WTC11 (cell line): ENCODE measurements around the gene RAB3IL1. TPM values are rescaled to one million over a fixed set of nuclear protein-coding genes. Genes with fewer than 3 reads are reported as not detected.

Source experiments
- ATAC-seq: fragments of 200-7000 bp; cut with Tn5 transposase; 2 replicates; pipeline ENCODE4 v1.10.0; 2021; ENCODE audit warnings: mild to moderate bottlenecking, moderate library complexity
- CTCF ChIA-PET: fragments of 300-600 bp; sonication (Branson Sonifier 250); formaldehyde crosslinking; loops from one replicate; lab custom pipeline; 2021; ENCODE audit warnings: antibody characterized with exemption; lab: Charles Lee
- POLR2A ChIA-PET: fragments of 350-600 bp; sonication (Branson Sonifier 250); formaldehyde crosslinking; loops from one replicate; lab custom pipeline; 2021; ENCODE audit warnings: antibody characterized with exemption; lab: Charles Lee
- DNase-seq: peaks from one replicate; pipeline ENCODE4 v3.0.0; 2021; ENCODE audit warnings: low spot score
- H3K27ac Mint-ChIP-seq: 2 replicates; pipeline ENCODE4 v1.8.0; 2021; ENCODE audit warnings: mixed read lengths
- H3K27me3 Mint-ChIP-seq: 2 replicates; pipeline ENCODE4 v1.8.0; 2021; ENCODE audit warnings: low read depth, mild to moderate bottlenecking, moderate library complexity, mixed read lengths
- H3K36me3 Mint-ChIP-seq: 2 replicates; pipeline ENCODE4 v1.8.0; 2021; ENCODE audit warnings: mixed read lengths
- H3K4me1 Mint-ChIP-seq: 2 replicates; pipeline ENCODE4 v1.8.0; 2022; ENCODE audit warnings: mixed read lengths
- H3K4me3 Mint-ChIP-seq: 2 replicates; pipeline ENCODE4 v1.8.0; 2021; ENCODE audit warnings: mild to moderate bottlenecking, moderate library complexity, mixed read lengths
- H3K9me3 Mint-ChIP-seq: 2 replicates; pipeline ENCODE4 v1.8.0; 2021; ENCODE audit warnings: mixed read lengths
- E2F1 ChIP-seq: sonication (generic); formaldehyde crosslinking; IDR thresholded peaks from 2 replicates; pipeline ENCODE4 v1.8.0; 2022; ENCODE audit warnings: mild to moderate bottlenecking, missing genetic modification reagents
- ESRRA ChIP-seq: sonication (generic); formaldehyde crosslinking; IDR thresholded peaks from 2 replicates; pipeline ENCODE4 v1.8.1; 2022; ENCODE audit warnings: mild to moderate bottlenecking, missing genetic modification reagents, borderline replicate concordance
- FOXK1 ChIP-seq: sonication (generic); formaldehyde crosslinking; IDR thresholded peaks from 2 replicates; pipeline ENCODE4 v1.8.0; 2022; ENCODE audit warnings: mild to moderate bottlenecking, moderate library complexity, missing genetic modification reagents
- GTF2I ChIP-seq: fragments of 250-450 bp; sonication (Bioruptor Pico); conservative IDR thresholded peaks from 2 replicates; pipeline ENCODE4 v1.4.0; 2021; ENCODE audit warnings: mild to moderate bottlenecking
- JUN ChIP-seq: sonication (generic); formaldehyde crosslinking; IDR thresholded peaks from 2 replicates; pipeline ENCODE4 v1.8.0; 2023; ENCODE audit warnings: mild to moderate bottlenecking, missing genetic modification reagents
- MYBL2 ChIP-seq: sonication (generic); formaldehyde crosslinking; IDR thresholded peaks from 2 replicates; pipeline ENCODE4 v1.8.1; 2023; ENCODE audit warnings: mild to moderate bottlenecking, moderate library complexity, missing genetic modification reagents
- NFE2L1 ChIP-seq: sonication (generic); formaldehyde crosslinking; IDR thresholded peaks from 2 replicates; pipeline ENCODE4 v1.8.1; 2023; ENCODE audit warnings: missing genetic modification reagents
- NFYB ChIP-seq: sonication (generic); formaldehyde crosslinking; conservative IDR thresholded peaks from 2 replicates; pipeline ENCODE4 v1.8.0; 2022; ENCODE audit warnings: low read depth, missing genetic modification reagents
- NR3C1 ChIP-seq: sonication (generic); formaldehyde crosslinking; conservative IDR thresholded peaks from 2 replicates; pipeline ENCODE4 v1.8.1; 2023; ENCODE audit warnings: low read depth, mild to moderate bottlenecking, missing genetic modification reagents
- SMAD3 ChIP-seq: sonication (generic); formaldehyde crosslinking; IDR thresholded peaks from 2 replicates; pipeline ENCODE4 v1.8.0; 2022; ENCODE audit warnings: missing genetic modification reagents, mild to moderate bottlenecking, borderline replicate concordance
- TEAD4 ChIP-seq: sonication (generic); formaldehyde crosslinking; IDR thresholded peaks from 2 replicates; pipeline ENCODE4 v1.8.0; 2022; ENCODE audit warnings: mild to moderate bottlenecking, missing genetic modification reagents
- TP53 ChIP-seq: sonication (generic); formaldehyde crosslinking; IDR thresholded peaks from 2 replicates; pipeline ENCODE4 v1.8.1; 2023; ENCODE audit warnings: mild to moderate bottlenecking, missing genetic modification reagents
- USF2 ChIP-seq: sonication (generic); formaldehyde crosslinking; IDR thresholded peaks from 2 replicates; pipeline ENCODE4 v1.8.1; 2023; ENCODE audit warnings: mild to moderate bottlenecking, missing genetic modification reagents, moderate library complexity
- ZNF232 ChIP-seq: sonication (generic); formaldehyde crosslinking; IDR thresholded peaks from 2 replicates; pipeline ENCODE4 v1.8.0; 2022; ENCODE audit warnings: mild to moderate bottlenecking, missing genetic modification reagents
- ZNF263 ChIP-seq: sonication (generic); formaldehyde crosslinking; IDR thresholded peaks from 2 replicates; pipeline ENCODE4 v1.8.1; 2022; ENCODE audit warnings: low read depth, mild to moderate bottlenecking, moderate library complexity, missing genetic modification reagents
- ZNF281 ChIP-seq: sonication (generic); formaldehyde crosslinking; IDR thresholded peaks from 2 replicates; pipeline ENCODE4 v1.8.0; 2023; ENCODE audit warnings: mild to moderate bottlenecking, missing genetic modification reagents
- total RNA-seq: library from RNA; stranded (reverse); gene quantifications from 3 replicates; pipeline ENCODE4 v1.2.3, GENCODE V29; 2021
- TF ChIP-seq, protein P1 (sequence below): sonication (generic); formaldehyde crosslinking; IDR thresholded peaks from 2 replicates; pipeline ENCODE4 v1.8.1; 2023; ENCODE audit warnings: mild to moderate bottlenecking, missing genetic modification reagents, moderate library complexity
- TF ChIP-seq, protein P2 (sequence below): sonication (generic); formaldehyde crosslinking; IDR thresholded peaks from 2 replicates; pipeline ENCODE4 v1.8.0; 2022; ENCODE audit warnings: missing genetic modification reagents
- TF ChIP-seq, protein P3 (sequence below): sonication (generic); formaldehyde crosslinking; IDR thresholded peaks from 2 replicates; pipeline ENCODE4 v1.8.1; 2023; ENCODE audit warnings: mild to moderate bottlenecking, moderate library complexity, missing genetic modification reagents
- TF ChIP-seq, protein P4 (sequence below): fragments of 250-450 bp; sonication (Bioruptor Pico); IDR thresholded peaks from 2 replicates; pipeline ENCODE4 v2.1.2; 2022; ENCODE audit warnings: mild to moderate bottlenecking, moderate library complexity

Gene RAB3IL1
- total RNA-seq, 1 experiment from 2014 or later: 7.2 TPM

DNA sequence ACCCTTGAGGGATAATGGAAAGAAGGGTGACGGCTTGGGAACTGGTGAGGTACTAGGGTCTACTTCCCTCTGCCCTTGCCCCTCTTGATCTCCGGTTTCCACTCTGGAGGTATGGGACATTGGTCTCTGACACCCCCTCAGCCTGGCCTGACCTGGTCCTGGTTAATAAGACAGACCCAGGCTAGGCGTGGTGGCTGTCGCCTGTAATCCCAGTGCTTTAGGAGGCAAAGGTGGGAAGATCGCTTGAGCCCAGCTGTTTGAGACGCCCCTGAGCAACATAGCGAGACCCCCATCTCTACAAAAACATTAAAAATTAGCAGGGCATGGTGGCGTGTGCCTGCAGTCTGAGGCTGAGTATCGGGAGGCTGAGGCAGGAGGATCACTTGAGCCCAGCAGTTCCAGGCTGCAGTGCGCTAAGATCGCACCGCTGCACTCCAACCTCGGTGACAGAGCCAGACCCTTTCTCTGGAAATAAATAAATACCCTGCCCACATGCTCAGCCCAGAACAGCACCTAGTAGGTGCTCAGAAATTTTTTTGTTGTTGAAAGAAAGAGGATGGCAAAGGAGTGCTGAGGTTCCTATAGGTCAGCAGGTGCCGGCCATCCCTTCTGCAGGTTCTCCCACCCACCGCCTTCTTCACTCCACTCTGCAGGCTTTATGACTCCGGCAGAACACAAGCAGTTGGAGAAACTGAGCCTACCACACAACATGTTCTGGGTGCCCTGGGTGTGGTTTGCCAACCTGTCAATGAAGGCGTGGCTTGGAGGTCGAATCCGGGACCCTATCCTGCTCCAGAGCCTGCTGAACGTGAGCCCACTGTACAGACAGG is 39.0 kb upstream of the RAB3IL1 start (continued):
- TF ChIP-seq TP53 (CRISPR knock-in tag): no peak
- no peak for TF ChIP-seq JUN (CRISPR knock-in tag)
- TF ChIP-seq ZNF263 (CRISPR knock-in tag): no peak
- TF ChIP-seq, protein P1, sequence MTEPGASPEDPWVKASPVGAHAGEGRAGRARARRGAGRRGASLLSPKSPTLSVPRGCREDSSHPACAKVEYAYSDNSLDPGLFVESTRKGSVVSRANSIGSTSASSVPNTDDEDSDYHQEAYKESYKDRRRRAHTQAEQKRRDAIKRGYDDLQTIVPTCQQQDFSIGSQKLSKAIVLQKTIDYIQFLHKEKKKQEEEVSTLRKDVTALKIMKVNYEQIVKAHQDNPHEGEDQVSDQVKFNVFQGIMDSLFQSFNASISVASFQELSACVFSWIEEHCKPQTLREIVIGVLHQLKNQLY: no peak
- TF ChIP-seq TEAD4: no peak
- no peak for TF ChIP-seq NFE2L1 (CRISPR knock-in tag)
- no peak for TF ChIP-seq NFYB (CRISPR knock-in tag)

DNA sequence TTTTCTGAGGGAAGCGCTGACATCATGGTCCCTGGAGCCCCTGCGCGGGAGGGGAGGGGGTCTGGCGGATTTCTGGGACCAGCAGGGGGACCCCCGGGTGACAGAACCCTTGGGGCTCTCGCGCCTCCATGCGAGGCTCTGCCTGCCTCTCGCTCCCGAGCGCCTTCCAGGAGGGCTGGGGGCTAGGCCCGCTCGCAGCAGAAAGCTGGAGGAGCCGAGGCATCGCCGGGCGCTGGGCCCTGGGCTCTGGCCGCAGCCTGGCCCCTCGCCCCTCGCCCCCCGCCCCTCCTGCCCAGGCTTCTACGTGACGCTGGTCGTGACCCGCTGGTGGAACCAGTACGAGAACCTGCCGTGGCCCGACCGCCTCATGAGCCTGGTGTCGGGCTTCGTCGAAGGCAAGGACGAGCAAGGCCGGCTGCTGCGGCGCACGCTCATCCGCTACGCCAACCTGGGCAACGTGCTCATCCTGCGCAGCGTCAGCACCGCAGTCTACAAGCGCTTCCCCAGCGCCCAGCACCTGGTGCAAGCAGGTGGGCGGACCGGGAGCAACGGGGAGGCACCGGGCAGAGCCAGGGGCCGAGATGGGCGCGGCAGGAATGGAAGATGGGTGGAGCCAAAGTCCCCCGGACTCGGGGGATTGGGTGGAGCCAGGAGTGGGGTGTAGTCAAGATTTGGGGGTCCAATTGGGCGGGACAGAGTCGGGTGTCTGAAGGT is 38.2 kb upstream of the RAB3IL1 start:
- DNase-seq (peak; percentile 90), ATAC-seq (peak; percentile 85)
- peak overlapping the region; percentile 68 for H3K4me3 Mint-ChIP-seq
- no peaks in the 10 kb centered on the region for H3K36me3 Mint-ChIP-seq
- peaks cover 5% of the 10 kb centered on the region; the same call in 1 of the 2 replicates for H3K4me1 Mint-ChIP-seq
- ChIA-PET POLR2A (interaction anchor here (0.5 to 1.5 kb wide), 7 partner anchors 8 to 126 kb away, joined by 3 to 10 read pairs (median 3); partner anchors contain the start of gene FTH1), CTCF (interaction anchor here (0.5 to 1.9 kb wide), 21 partner anchors 10 to 175 kb away, joined by 3 to 24 read pairs (median 4); partner anchors contain the start of gene FTH1)
- H3K27me3 Mint-ChIP-seq: peaks cover 26% of the 10 kb centered on the region
- 0 out of 2 replicates have a peak overlapping the region, but pooled peaks have one; percentile 27 for H3K27ac Mint-ChIP-seq
- H3K9me3 Mint-ChIP-seq: no peaks in the 10 kb centered on the region
- TF ChIP-seq, protein P2, sequence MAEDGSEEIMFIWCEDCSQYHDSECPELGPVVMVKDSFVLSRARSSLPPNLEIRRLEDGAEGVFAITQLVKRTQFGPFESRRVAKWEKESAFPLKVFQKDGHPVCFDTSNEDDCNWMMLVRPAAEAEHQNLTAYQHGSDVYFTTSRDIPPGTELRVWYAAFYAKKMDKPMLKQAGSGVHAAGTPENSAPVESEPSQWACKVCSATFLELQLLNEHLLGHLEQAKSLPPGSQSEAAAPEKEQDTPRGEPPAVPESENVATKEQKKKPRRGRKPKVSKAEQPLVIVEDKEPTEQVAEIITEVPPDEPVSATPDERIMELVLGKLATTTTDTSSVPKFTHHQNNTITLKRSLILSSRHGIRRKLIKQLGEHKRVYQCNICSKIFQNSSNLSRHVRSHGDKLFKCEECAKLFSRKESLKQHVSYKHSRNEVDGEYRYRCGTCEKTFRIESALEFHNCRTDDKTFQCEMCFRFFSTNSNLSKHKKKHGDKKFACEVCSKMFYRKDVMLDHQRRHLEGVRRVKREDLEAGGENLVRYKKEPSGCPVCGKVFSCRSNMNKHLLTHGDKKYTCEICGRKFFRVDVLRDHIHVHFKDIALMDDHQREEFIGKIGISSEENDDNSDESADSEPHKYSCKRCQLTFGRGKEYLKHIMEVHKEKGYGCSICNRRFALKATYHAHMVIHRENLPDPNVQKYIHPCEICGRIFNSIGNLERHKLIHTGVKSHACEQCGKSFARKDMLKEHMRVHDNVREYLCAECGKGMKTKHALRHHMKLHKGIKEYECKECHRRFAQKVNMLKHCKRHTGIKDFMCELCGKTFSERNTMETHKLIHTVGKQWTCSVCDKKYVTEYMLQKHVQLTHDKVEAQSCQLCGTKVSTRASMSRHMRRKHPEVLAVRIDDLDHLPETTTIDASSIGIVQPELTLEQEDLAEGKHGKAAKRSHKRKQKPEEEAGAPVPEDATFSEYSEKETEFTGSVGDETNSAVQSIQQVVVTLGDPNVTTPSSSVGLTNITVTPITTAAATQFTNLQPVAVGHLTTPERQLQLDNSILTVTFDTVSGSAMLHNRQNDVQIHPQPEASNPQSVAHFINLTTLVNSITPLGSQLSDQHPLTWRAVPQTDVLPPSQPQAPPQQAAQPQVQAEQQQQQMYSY (CRISPR knock-in tag): peak; percentile 63
- TF ChIP-seq, protein P3, sequence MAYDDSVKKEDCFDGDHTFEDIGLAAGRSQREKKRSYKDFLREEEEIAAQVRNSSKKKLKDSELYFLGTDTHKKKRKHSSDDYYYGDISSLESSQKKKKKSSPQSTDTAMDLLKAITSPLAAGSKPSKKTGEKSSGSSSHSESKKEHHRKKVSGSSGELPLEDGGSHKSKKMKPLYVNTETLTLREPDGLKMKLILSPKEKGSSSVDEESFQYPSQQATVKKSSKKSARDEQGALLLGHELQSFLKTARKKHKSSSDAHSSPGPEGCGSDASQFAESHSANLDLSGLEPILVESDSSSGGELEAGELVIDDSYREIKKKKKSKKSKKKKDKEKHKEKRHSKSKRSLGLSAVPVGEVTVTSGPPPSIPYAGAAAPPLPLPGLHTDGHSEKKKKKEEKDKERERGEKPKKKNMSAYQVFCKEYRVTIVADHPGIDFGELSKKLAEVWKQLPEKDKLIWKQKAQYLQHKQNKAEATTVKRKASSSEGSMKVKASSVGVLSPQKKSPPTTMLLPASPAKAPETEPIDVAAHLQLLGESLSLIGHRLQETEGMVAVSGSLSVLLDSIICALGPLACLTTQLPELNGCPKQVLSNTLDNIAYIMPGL (CRISPR knock-in tag): peak; percentile 67
- peak; percentile 83; the same call in 1 of the 2 replicates for TF ChIP-seq E2F1 (CRISPR knock-in tag)
- peak; percentile 49; the same call in 1 of the 2 replicates for TF ChIP-seq USF2 (CRISPR knock-in tag)
- peak; percentile 95; the same call in 1 of the 2 replicates for TF ChIP-seq NFE2L1 (CRISPR knock-in tag)
- TF ChIP-seq, protein P4, sequence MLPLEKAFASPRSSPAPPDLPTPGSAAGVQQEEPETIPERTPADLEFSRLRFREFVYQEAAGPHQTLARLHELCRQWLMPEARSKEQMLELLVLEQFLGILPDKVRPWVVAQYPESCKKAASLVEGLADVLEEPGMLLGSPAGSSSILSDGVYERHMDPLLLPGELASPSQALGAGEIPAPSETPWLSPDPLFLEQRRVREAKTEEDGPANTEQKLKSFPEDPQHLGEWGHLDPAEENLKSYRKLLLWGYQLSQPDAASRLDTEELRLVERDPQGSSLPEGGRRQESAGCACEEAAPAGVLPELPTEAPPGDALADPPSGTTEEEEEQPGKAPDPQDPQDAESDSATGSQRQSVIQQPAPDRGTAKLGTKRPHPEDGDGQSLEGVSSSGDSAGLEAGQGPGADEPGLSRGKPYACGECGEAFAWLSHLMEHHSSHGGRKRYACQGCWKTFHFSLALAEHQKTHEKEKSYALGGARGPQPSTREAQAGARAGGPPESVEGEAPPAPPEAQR (CRISPR knock-in tag): no peak
- TF ChIP-seq ZNF281: peak; percentile 95
- TF ChIP-seq NR3C1: no peak
- TF ChIP-seq TP53 (CRISPR knock-in tag): peak; percentile 96
- peak; percentile 54; the same call in 1 of the 2 replicates for TF ChIP-seq ESRRA (CRISPR knock-in tag)
- TF ChIP-seq GTF2I (CRISPR knock-in tag): no peak
- TF ChIP-seq FOXK1 (CRISPR knock-in tag): peak; percentile 95
- TF ChIP-seq ZNF232 (CRISPR knock-in tag): peak; percentile 96
- peak; percentile 96; the same call in 1 of the 2 replicates for TF ChIP-seq SMAD3 (CRISPR knock-in tag)
- TF ChIP-seq MYBL2: peak; percentile 93
